IMR-90 (cell line): ENCODE results near the gene MSL3B.

Experiments
- CEBPB ChIP-seq: IDR thresholded peaks from 2 replicates; pipeline ENCODE4 v1.6.1; 2012; ENCODE audit warnings: low read depth, low read length, improper control_type of control experiment
- CHD1 ChIP-seq: IDR thresholded peaks from 2 replicates; pipeline ENCODE4 v1.6.1; 2012; ENCODE audit warnings: low read depth, low read length, improper control_type of control experiment
- CTCF ChIP-seq: conservative IDR thresholded peaks from 2 replicates; pipeline ENCODE4 v1.5.1; 2012; ENCODE audit warnings: mild to moderate bottlenecking, low read depth, low read length, improper control_type of control experiment
- ELK1 ChIP-seq: fragments of 150-350 bp; IDR thresholded peaks from 2 replicates; pipeline ENCODE4 v1.6.1; 2016; ENCODE audit warnings: low read depth, mild to moderate bottlenecking, low read length, moderate library complexity, borderline replicate concordance
- FOS ChIP-seq: fragments of 150-350 bp; IDR thresholded peaks from 2 replicates; pipeline ENCODE4 v1.6.1; 2016; ENCODE audit warnings: low read depth, low read length
- MAFK ChIP-seq: IDR thresholded peaks from 2 replicates; pipeline ENCODE4 v1.6.1; 2012; ENCODE audit warnings: low read depth, low read length, improper control_type of control experiment
- POLR2A ChIP-seq: IDR thresholded peaks from 2 replicates; pipeline ENCODE4 v1.6.1; 2012; ENCODE audit warnings: mild to moderate bottlenecking, low read depth, low read length
- RAD21 ChIP-seq: IDR thresholded peaks from 2 replicates; pipeline ENCODE4 v1.6.1; 2012; ENCODE audit warnings: low read length, improper control_type of control experiment
- SMC3 ChIP-seq: fragments of 150-350 bp; IDR thresholded peaks from 2 replicates; pipeline ENCODE4 v1.6.1; 2016; ENCODE audit warnings: low read depth, mild to moderate bottlenecking, antibody characterized with exemption, low read length, moderate library complexity
- USF2 ChIP-seq: fragments of 150-350 bp; IDR thresholded peaks from 2 replicates; pipeline ENCODE4 v1.6.1; 2017; ENCODE audit warnings: mild to moderate bottlenecking, antibody characterized with exemption, low read length, low read depth

- TF ChIP-seq CTCF (no peak), POLR2A (no peak), SMC3 (no peak), USF2 (no peak), MAFK (no peak), FOS (no peak), RAD21 (no peak), CHD1 (no peak), CEBPB (no peak), ELK1 (no peak)
Measured at GRCh38 chr2:233816771-233817170, 51.4 kb downstream of the MSL3B start.
